ENCODE measurements around the gene HOXB4.

DNA sequence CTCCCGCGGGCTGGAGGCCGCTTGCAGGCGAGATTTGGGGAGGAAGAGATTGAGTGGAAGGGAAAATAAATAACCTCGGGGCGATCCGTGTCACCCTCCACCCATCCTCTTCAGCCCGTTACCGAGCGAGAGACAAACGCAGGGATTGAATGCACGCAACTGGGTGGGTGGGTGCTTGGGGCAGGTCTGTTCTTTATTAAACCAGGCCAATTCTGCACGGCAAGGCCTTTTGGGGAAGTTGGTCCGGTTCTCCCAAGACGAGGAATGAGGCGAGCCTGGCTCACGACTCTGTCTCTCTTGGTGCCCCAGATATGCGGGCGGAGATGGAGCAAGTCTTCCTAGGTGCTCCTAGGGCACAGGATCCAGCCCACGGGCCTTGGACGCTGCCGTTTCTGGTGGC lies 33.1 kb upstream of the HOXB4 start:
- TF ChIP-seq, protein P1, sequence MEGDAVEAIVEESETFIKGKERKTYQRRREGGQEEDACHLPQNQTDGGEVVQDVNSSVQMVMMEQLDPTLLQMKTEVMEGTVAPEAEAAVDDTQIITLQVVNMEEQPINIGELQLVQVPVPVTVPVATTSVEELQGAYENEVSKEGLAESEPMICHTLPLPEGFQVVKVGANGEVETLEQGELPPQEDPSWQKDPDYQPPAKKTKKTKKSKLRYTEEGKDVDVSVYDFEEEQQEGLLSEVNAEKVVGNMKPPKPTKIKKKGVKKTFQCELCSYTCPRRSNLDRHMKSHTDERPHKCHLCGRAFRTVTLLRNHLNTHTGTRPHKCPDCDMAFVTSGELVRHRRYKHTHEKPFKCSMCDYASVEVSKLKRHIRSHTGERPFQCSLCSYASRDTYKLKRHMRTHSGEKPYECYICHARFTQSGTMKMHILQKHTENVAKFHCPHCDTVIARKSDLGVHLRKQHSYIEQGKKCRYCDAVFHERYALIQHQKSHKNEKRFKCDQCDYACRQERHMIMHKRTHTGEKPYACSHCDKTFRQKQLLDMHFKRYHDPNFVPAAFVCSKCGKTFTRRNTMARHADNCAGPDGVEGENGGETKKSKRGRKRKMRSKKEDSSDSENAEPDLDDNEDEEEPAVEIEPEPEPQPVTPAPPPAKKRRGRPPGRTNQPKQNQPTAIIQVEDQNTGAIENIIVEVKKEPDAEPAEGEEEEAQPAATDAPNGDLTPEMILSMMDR (conservative IDR thresholded peaks at IDR 0.05; ENCODE audit: low read length), result no peak
- TF ChIP-seq EZH2phosphoT487 (IDR thresholded peaks at IDR 0.05; ENCODE audit: borderline replicate concordance, low read depth, low read length), result no peak

Data from OCI-LY7 (cell line).